22Rv1 (cell line): Measurements from ENCODE around the gene IFIT5.

ENCODE experiments used
- ZFX ChIP-seq: fragments of 450-650 bp; IDR thresholded peaks from 2 replicates; pipeline ENCODE4 v1.6.1; 2017; ENCODE audit warnings: antibody characterized with exemption, borderline replicate concordance
- TF ChIP-seq, protein P1 (sequence below): fragments of 450-650 bp; IDR thresholded peaks from 2 replicates; pipeline ENCODE4 v1.5.1; 2017; ENCODE audit warnings: mild to moderate bottlenecking

DNA sequence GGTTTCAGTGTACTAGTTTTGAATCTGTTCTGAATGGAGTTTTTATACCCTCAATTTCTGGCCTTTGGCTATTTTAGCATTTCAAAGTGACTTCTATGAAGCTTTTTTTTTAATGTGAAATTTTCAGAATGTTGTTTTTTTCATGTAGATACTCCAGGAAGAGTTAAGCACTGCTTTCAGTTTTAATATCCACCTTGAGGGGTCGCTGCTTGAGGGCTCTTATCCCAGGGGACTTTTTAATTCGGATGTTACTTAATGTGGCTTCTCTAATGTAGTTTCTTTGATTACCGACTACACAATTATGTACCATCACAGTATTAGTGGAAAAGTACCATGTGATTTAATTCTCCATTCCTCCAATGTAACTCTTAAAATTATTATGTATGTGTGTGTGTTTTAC is 5.2 kb downstream of the IFIT5 start:
- TF ChIP-seq, protein P1, sequence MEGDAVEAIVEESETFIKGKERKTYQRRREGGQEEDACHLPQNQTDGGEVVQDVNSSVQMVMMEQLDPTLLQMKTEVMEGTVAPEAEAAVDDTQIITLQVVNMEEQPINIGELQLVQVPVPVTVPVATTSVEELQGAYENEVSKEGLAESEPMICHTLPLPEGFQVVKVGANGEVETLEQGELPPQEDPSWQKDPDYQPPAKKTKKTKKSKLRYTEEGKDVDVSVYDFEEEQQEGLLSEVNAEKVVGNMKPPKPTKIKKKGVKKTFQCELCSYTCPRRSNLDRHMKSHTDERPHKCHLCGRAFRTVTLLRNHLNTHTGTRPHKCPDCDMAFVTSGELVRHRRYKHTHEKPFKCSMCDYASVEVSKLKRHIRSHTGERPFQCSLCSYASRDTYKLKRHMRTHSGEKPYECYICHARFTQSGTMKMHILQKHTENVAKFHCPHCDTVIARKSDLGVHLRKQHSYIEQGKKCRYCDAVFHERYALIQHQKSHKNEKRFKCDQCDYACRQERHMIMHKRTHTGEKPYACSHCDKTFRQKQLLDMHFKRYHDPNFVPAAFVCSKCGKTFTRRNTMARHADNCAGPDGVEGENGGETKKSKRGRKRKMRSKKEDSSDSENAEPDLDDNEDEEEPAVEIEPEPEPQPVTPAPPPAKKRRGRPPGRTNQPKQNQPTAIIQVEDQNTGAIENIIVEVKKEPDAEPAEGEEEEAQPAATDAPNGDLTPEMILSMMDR, result no peak
- no peak for TF ChIP-seq ZFX
